Neuronal stem cell (in vitro differentiated cells): ENCODE measurements around the gene DNM1.
"Not testable (repeated sequence)": the region's sequence is repeated elsewhere in the genome, so short reads cannot be mapped to it uniquely, and the experiment has no call there.

Source experiments
- DNase-seq: peaks from one replicate; pipeline ENCODE4 v3.0.0-alpha.2; 2013; ENCODE audit warnings: low spot score
- H2AFZ ChIP-seq: one replicate; pipeline ENCODE4 v1.6.1; 2013; ENCODE audit warnings: mild to moderate bottlenecking, low read length, inconsistent platforms
- H2AK5ac ChIP-seq: 2 replicates; pipeline ENCODE4 v1.6.1; 2013; ENCODE audit warnings: low read depth, mild to moderate bottlenecking, inconsistent platforms, low read length, moderate library complexity, mixed read lengths
- H2BK120ac ChIP-seq: 2 replicates; pipeline ENCODE4 v1.6.1; 2013; ENCODE audit warnings: low read depth, mild to moderate bottlenecking, inconsistent platforms, low read length, moderate library complexity, mixed read lengths
- H2BK12ac ChIP-seq: one replicate; pipeline ENCODE4 v1.6.1; 2013; ENCODE audit warnings: low read length, inconsistent platforms
- H2BK15ac ChIP-seq: 2 replicates; pipeline ENCODE4 v1.6.1; 2013; ENCODE audit warnings: mild to moderate bottlenecking, low read length, inconsistent platforms, mixed read lengths
- H2BK5ac ChIP-seq: one replicate; pipeline ENCODE4 v1.6.1; 2013; ENCODE audit warnings: inconsistent platforms, mild to moderate bottlenecking, low read length, moderate library complexity
- H3K14ac ChIP-seq: one replicate; pipeline ENCODE4 v1.6.1; 2013; ENCODE audit warnings: low read length, inconsistent platforms
- H3K18ac ChIP-seq: 2 replicates; pipeline ENCODE4 v1.6.1; 2013; ENCODE audit warnings: low read length, inconsistent platforms
- H3K23ac ChIP-seq: 2 replicates; pipeline ENCODE4 v1.6.1; 2013; ENCODE audit warnings: low read depth, mild to moderate bottlenecking, mixed read lengths, low read length, inconsistent platforms; ENCODE audit not compliant: poor library complexity
- H3K27ac ChIP-seq: replicated peaks from 3 replicates; pipeline ENCODE4 v1.5.1; 2013; ENCODE audit warnings: low read length, inconsistent platforms
- H3K27me3 ChIP-seq, 3 experiments: 2 replicates each; pipeline ENCODE4 v1.6.1; 2013; ENCODE audit warnings: low read length in 3 of 3, mild to moderate bottlenecking in 2 of 3, inconsistent platforms in 1 of 3, low read depth in 1 of 3, mixed read lengths in 1 of 3, moderate library complexity in 1 of 3; ENCODE audit not compliant: control insufficient read depth in 3 of 3, insufficient read depth in 3 of 3
- H3K36me3 ChIP-seq, 2 donors: replicated peaks in 1 of 2; 2 replicates each; pipeline ENCODE4 v1.6.1; 2013; ENCODE audit warnings: low read length in 2 of 2; ENCODE audit not compliant: control insufficient read depth in 2 of 2, insufficient read depth in 2 of 2
- H3K4ac ChIP-seq: 2 replicates; pipeline ENCODE4 v1.6.1; 2013; ENCODE audit warnings: inconsistent platforms, mild to moderate bottlenecking, low read length, moderate library complexity
- H3K4me1 ChIP-seq, 2 donors: 1 replicate in 1 of 2; 2 replicates in 1 of 2; pipeline ENCODE4 v1.6.1; 2013; ENCODE audit warnings: low read length in 2 of 2, low read depth in 1 of 2; ENCODE audit not compliant: control insufficient read depth in 2 of 2, insufficient read depth in 1 of 2
- H3K4me2 ChIP-seq: one replicate; pipeline ENCODE4 v1.6.1; 2013; ENCODE audit warnings: mild to moderate bottlenecking, low read length, inconsistent platforms; ENCODE audit not compliant: insufficient read depth, poor library complexity, severe bottlenecking
- H3K4me3 ChIP-seq, 2 donors: 2 replicates each; pipeline ENCODE4 v1.5.1; 2013; ENCODE audit warnings: low read length in 2 of 2, mild to moderate bottlenecking in 2 of 2, inconsistent platforms in 1 of 2, moderate library complexity in 1 of 2
- H3K79me1 ChIP-seq: one replicate; pipeline ENCODE4 v1.6.1; 2013; ENCODE audit warnings: low read depth, mild to moderate bottlenecking, inconsistent platforms, low read length, moderate library complexity
- H3K9ac ChIP-seq: one replicate; pipeline ENCODE4 v1.6.1; 2013; ENCODE audit warnings: mild to moderate bottlenecking, low read depth, low read length, inconsistent platforms; ENCODE audit not compliant: poor library complexity
- H3K9me3 ChIP-seq, 2 donors: replicated peaks in 1 of 2; 2 replicates each; pipeline versions ENCODE3 to v1.6.1; 2013; ENCODE audit warnings: low read length in 2 of 2, mild to moderate bottlenecking in 2 of 2, inconsistent platforms in 1 of 2, low read depth in 1 of 2, mixed read lengths in 1 of 2, moderate library complexity in 1 of 2; ENCODE audit not compliant: control insufficient read depth in 2 of 2, insufficient read depth in 1 of 2
- H4K8ac ChIP-seq: one replicate; pipeline ENCODE4 v1.6.1; 2013; ENCODE audit warnings: low read depth, mild to moderate bottlenecking, inconsistent platforms, low read length, moderate library complexity
- H4K91ac ChIP-seq: one replicate; pipeline ENCODE4 v1.6.1; 2013; ENCODE audit warnings: low read length, low read depth, mild to moderate bottlenecking, inconsistent platforms; ENCODE audit not compliant: poor library complexity
- WGBS, 2 donors: extraction: QIAGEN DNeasy Blood & Tissue Kit; methylation state at CpG; one replicate each; pipeline ENCODE4 v1.1.7; 2013; ENCODE audit warnings: missing lambda C conversion rate in 2 of 2, mixed read lengths in 1 of 2; ENCODE audit not compliant: insufficient read length in 2 of 2, insufficient replicate concordance in 1 of 2; ENCODE audit errors: extremely low coverage in 2 of 2; 5-methylcytosine and 5-hydroxymethylcytosine counted together

DNM1 gene

DNA sequence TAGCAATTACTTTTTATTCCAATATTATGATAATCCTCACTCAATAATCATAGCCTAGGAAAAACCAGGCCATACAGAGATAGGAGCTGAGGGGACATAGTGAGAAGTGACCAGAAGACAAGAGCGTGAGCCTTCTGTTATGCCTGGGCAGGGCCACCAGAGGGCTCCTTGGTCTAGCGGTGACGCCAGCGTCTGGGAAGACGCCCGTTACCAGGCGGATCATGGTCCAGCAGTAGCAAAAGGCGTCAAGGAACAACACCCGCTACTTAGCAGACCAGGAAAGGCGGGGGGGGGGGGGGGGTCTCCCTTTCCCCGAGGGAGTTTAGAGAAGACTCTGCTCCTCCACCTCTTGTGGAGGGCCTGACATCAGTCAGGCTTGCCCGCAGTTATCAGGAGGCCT is 21.7 kb upstream of the DNM1 start:
- not testable (repeated sequence) for H2BK15ac ChIP-seq, H2BK5ac ChIP-seq, H3K4ac ChIP-seq, H3K27ac ChIP-seq, H2AFZ ChIP-seq, H2AK5ac ChIP-seq, H3K14ac ChIP-seq, H3K79me1 ChIP-seq, H3K4me3 ChIP-seq, H4K8ac ChIP-seq, H4K91ac ChIP-seq, H3K27me3 ChIP-seq, H3K9ac ChIP-seq, H2BK120ac ChIP-seq, H2BK12ac ChIP-seq, H3K4me2 ChIP-seq, H3K23ac ChIP-seq, DNase-seq, H3K18ac ChIP-seq, H3K4me1 ChIP-seq
- peaks cover 59 to 92% of the 10 kb centered on the region in 2 donors for H3K36me3 ChIP-seq
- peaks cover 14 to 16% of the 10 kb centered on the region in 2 donors for H3K9me3 ChIP-seq
- no CpG with 5 or more reads among the region's 12 CpGs for WGBS, 2 donors

DNA sequence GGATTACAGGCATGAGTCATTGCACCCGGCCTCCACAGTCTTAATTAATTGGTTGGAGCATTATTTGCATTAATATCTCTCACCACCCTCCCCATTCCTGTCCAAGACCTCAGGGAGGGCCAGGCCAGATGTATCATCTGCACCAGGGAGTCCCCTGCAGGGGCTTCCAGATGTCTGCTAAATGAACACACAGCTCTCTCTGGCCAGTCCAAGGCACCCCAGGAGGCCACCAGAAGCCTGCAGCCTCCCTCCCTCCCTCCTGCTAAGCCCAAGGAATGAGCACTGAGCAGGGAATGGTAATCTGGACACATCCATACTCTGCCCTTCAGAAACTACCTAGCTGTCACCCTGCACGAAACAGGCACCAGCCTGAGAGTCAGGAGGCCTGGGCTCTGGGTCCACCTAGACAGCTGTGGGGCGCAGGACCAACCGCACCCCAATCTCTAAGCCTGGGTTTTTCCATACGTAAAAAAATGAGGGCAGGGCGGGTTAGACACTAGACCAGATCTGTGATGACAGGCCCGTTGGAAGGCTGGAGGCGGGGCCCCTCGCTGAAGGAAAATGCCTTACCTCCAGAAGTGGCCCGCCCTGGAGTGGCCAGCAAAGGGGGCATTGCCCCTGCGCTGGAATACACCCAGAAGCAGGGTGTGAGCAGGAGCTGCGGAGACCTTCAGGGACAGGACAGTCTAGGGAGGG is 20.1 kb upstream of the DNM1 start:
- Histone ChIP-seq H2BK15ac (no peak overlapping the region), H3K36me3 (peaks cover 53 to 90% of the 10 kb centered on the region in 2 donors), H4K91ac (no peak overlapping the region), H2AK5ac (no peak overlapping the region), H4K8ac (no peak overlapping the region), H3K14ac (no peak overlapping the region), H2BK120ac (no peak overlapping the region), H3K4ac (no peak overlapping the region), H2BK12ac (no peak overlapping the region), H3K4me1 (no peaks in the 10 kb centered on the region), H3K4me2 (no peak overlapping the region), H3K18ac (no peak overlapping the region), H3K27me3 (no peaks in the 10 kb centered on the region), H3K27ac (no peak overlapping the region), H3K23ac (peak overlapping the region; percentile 10), H3K9me3 (peaks cover 14 to 16% of the 10 kb centered on the region in 2 donors), H2BK5ac (no peak overlapping the region), H3K4me3 (no peak overlapping the region), H3K9ac (no peak overlapping the region), H3K79me1 (peaks cover 6% of the 10 kb centered on the region), H2AFZ (no peak overlapping the region)
- no peak for DNase-seq
- WGBS, 2 donors: no CpG with 5 or more reads among the region's 12 CpGs

DNA sequence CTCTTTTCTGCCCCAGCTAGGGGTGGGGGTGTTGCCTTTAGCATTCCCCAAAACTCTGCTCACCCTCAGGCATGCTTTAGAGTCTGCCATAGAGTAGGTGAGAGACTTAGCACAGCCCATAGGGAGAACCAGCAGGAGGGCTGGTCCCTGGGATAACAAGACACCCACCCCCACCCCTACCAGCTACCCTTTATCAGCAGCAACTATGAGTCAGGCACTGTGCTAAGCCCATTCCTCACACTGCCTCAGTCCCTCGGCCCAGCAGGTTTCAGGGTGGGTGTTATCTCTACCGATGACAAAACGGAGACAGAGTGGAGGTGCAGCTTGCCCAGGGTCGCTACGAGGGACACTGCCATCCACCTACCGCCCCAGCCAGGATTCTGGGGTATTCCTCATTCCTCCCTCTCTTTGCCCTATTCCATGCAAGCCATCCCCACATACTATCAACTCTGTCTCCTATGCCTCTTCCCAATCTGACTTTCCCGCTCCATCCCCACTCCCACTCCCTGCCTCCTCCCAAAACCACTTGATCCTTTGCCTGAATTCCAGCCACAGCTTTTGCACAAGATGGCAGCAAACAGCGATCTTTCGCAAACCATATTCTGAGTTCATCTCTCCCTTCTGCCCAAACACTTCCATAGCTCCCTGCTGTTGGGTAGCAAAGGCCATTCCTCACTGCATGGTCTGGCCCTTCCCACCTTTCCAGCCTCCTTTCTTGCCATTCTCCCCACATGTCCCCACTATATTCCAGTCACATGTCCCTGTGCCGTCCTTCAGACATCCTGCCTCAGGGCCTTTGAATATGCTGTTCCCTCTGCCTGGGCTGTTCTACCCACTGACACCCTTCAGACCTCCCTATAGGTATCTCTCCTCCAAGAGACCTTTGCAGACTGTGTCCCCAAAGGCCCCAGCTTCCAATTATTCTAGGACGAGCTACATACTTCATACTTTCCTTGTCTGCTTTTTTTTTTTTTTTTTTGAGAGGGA is 16.9 kb upstream of the DNM1 start:
- Histone ChIP-seq H3K27me3 (no peaks in the 10 kb centered on the region), H3K4me1 (peaks cover 4 to 5% of the 10 kb centered on the region in 2 donors), H3K79me1 (peaks cover 10% of the 10 kb centered on the region), H3K18ac (no peak overlapping the region), H3K9ac (no peak overlapping the region), H3K4me3 (peak overlapping the region in 1 of 2 donors; percentile 30), H3K9me3 (no peaks in the 10 kb centered on the region), H3K36me3 (peaks cover 37 to 83% of the 10 kb centered on the region in 2 donors), H2BK12ac (no peak overlapping the region), H3K23ac (peak overlapping the region; percentile 52), H2AK5ac (no peak overlapping the region), H2BK15ac (no peak overlapping the region), H2AFZ (no peak overlapping the region), H3K4me2 (no peak overlapping the region), H2BK120ac (no peak overlapping the region), H4K8ac (no peak overlapping the region), H3K4ac (no peak overlapping the region), H4K91ac (no peak overlapping the region), H2BK5ac (no peak overlapping the region), H3K27ac (no peak overlapping the region), H3K14ac (no peak overlapping the region)
- DNase-seq: no peak
- WGBS, 2 donors: no CpG with 5 or more reads among the region's 11 CpGs

DNA sequence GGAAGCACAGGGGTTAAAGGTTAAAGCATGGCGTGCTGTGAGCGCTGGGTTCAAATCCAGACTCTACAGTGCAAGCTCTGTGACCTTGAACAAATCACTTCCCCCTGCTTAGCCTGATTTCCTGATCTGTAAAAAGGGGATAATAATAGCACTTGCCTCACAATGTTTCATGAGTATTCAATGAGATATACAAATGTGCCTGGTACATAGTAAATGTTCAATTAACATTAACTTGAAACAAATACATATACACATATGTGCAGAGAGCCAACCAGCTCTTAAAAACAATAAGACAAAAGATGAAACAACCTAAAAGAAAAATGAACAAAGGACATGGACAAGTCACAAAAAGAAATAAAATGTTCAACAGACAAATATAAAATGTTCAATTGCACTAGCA is 15.8 kb upstream of the DNM1 start:
- Histone ChIP-seq H3K4me3 (no peak overlapping the region), H2BK5ac (no peak overlapping the region), H3K9me3 (no peaks in the 10 kb centered on the region), H4K8ac (no peak overlapping the region), H3K27me3 (no peaks in the 10 kb centered on the region), H2BK12ac (no peak overlapping the region), H3K18ac (no peak overlapping the region), H2BK15ac (no peak overlapping the region), H3K79me1 (peaks cover 10% of the 10 kb centered on the region), H3K4ac (no peak overlapping the region), H3K14ac (no peak overlapping the region), H2AK5ac (no peak overlapping the region), H3K36me3 (peaks cover 36 to 76% of the 10 kb centered on the region in 2 donors), H3K9ac (no peak overlapping the region), H3K4me1 (peaks cover 4 to 5% of the 10 kb centered on the region in 2 donors), H4K91ac (no peak overlapping the region), H3K27ac (no peak overlapping the region), H2BK120ac (no peak overlapping the region), H3K4me2 (no peak overlapping the region), H3K23ac (no peak overlapping the region), H2AFZ (no peak overlapping the region)
- DNase-seq: no peak
- WGBS, 2 donors: no CpG with 5 or more reads among the region's 2 CpGs
